ENCODE results near the gene TSPAN15. TPM values are rescaled to one million over a fixed set of nuclear protein-coding genes. Genes with fewer than 3 reads are reported as not detected.

Gene TSPAN15
- total and polyA plus RNA-seq, 3 donors from 2014 or later: 29.7 to 37.5 (median 35.3) TPM

DNA sequence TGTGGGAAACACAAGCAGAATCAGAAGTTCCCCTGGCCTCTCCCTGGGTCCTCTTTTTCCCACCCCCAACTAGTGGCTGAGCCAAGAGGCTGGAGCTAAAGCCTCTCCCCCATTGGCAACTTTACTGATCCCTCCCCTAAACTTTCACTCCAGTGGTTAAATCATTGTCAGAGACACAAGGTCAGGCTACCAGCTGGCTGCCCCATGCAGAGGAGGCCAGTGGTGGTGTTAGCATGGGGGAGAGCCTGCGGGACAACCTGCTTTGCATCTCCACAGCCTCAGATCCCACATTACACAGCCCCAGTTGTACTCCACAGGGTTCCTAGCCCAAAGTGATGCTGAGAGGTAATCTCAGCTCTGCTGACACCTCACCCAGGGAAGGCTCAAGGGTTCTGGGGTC lies 101.0 kb downstream of the TSPAN15 start:
- DNase-seq: no peak
- 13 to 38% methylated on average over 1 of the region's 1 CpG for WGBS, 2 donors
- Histone ChIP-seq H3K4me1 (no peaks in the 10 kb centered on the region), H3K36me3 (ENCODE audit: low read depth, missing control alignments) (no peaks in the 10 kb centered on the region), H3K27me3 (no peaks in the 10 kb centered on the region), H3K9me3 (no peaks in the 10 kb centered on the region), H3K27ac (no peak overlapping the region), H3K4me3 (no peak overlapping the region)
- TF ChIP-seq POLR2A (IDR thresholded peaks at IDR 0.05): no peak
- TF ChIP-seq, protein P1, sequence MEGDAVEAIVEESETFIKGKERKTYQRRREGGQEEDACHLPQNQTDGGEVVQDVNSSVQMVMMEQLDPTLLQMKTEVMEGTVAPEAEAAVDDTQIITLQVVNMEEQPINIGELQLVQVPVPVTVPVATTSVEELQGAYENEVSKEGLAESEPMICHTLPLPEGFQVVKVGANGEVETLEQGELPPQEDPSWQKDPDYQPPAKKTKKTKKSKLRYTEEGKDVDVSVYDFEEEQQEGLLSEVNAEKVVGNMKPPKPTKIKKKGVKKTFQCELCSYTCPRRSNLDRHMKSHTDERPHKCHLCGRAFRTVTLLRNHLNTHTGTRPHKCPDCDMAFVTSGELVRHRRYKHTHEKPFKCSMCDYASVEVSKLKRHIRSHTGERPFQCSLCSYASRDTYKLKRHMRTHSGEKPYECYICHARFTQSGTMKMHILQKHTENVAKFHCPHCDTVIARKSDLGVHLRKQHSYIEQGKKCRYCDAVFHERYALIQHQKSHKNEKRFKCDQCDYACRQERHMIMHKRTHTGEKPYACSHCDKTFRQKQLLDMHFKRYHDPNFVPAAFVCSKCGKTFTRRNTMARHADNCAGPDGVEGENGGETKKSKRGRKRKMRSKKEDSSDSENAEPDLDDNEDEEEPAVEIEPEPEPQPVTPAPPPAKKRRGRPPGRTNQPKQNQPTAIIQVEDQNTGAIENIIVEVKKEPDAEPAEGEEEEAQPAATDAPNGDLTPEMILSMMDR (IDR thresholded peaks at IDR 0.05): no peak
- intact Hi-C loops (cut with DNase I; ENCODE audit: low total_unique reads): no loop called here

DNA sequence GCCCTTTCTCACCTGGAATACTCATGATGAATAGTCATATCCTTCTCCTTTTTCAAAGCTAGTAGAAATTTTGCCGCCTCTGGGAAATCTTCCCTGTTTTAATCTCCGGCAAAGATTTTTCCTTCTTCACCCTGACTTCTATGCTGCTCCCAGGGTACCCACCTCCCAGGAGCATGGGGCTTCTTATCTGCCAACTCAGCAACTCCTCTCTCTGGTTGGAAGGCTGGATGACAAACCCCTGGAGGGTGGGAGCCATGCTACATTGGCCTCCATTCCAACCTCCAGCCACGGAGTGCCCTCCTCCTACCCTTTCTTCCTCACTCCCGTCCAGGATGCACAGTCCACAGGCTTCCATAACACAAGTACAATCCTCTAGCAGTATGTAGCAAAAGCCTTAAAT lies 102.1 kb downstream of the TSPAN15 start:
- Histone ChIP-seq H3K4me1 (no peaks in the 10 kb centered on the region), H3K36me3 (ENCODE audit: low read depth, missing control alignments) (no peaks in the 10 kb centered on the region), H3K9me3 (no peaks in the 10 kb centered on the region), H3K4me3 (no peak overlapping the region), H3K27ac (no peak overlapping the region), H3K27me3 (no peaks in the 10 kb centered on the region)
- TF ChIP-seq, protein P1 (IDR thresholded peaks at IDR 0.05): no peak
- no peak for TF ChIP-seq POLR2A (IDR thresholded peaks at IDR 0.05)
- DNase-seq: no peak
- WGBS, 2 donors: 85 to 86% methylated on average over 4 of the region's 4 CpGs
- intact Hi-C loops (cut with DNase I; ENCODE audit: low total_unique reads): no loop called here

DNA sequence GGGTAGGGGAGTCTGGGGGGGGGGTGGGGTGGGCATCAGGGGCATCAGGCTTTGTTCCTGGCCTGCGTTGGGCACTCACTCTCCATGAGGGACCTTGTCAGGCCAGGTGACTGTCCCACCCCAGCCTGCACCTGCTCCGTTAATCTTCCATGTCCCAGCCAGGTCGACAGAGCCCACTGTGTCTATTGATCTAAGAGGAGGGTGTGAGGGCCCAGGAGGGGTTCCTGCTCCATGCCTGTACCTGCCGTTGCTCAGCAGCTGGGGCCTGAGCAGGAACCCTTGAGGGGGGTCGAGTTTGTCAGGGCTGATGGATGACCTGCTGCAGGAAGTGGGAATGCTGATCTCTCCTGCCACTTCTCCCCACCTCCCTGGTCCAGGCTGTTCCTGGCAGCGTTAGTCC lies 103.3 kb downstream of the TSPAN15 start:
- H3K27me3 ChIP-seq: no peaks in the 10 kb centered on the region
- WGBS, 2 donors: 41 to 74% methylated on average over 3 to 6 of the region's 6 CpGs
- intact Hi-C loops (cut with DNase I; ENCODE audit: low total_unique reads): no loop called here
- H3K9me3 ChIP-seq: no peaks in the 10 kb centered on the region
- H3K4me3 ChIP-seq: no peak overlapping the region
- H3K27ac ChIP-seq: no peak overlapping the region
- no peaks in the 10 kb centered on the region for H3K36me3 ChIP-seq (ENCODE audit: low read depth, missing control alignments)
- no peaks in the 10 kb centered on the region for H3K4me1 ChIP-seq
- no peak for DNase-seq
- TF ChIP-seq, protein P1 (IDR thresholded peaks at IDR 0.05): no peak
- no peak for TF ChIP-seq POLR2A (IDR thresholded peaks at IDR 0.05)

Other genes with a start within 250 kb of the TSPAN15 start
- 1 to 10 TPM; 1.9 to 5.4 TPM for gene HKDC1, start 231.1 kb upstream of the TSPAN15 start, total RNA-seq
- 4.4 TPM for gene HKDC1, start 231.1 kb upstream of the TSPAN15 start, polyA plus RNA-seq (ENCODE audit: insufficient read depth, low read depth, low replicate concordance)
- gene HK1, start 173.0 kb upstream of the TSPAN15 start, total RNA-seq: 100 to 1,000 TPM in 1 of 2 donors, 10 to 100 TPM in 1; 62.3 to 143 TPM
- 179 TPM for gene HK1, start 173.0 kb upstream of the TSPAN15 start, polyA plus RNA-seq (ENCODE audit: insufficient read depth, low read depth, low replicate concordance)
- gene TACR2, start 34.5 kb upstream of the TSPAN15 start, total RNA-seq: under 1 TPM; 0.74 to 0.87 TPM
- gene TACR2, start 34.5 kb upstream of the TSPAN15 start, polyA plus RNA-seq (ENCODE audit: insufficient read depth, low read depth, low replicate concordance): 0.91 TPM
- gene NEUROG3, start 122.0 kb downstream of the TSPAN15 start, total RNA-seq: not detected
- not detected for gene NEUROG3, start 122.0 kb downstream of the TSPAN15 start, polyA plus RNA-seq (ENCODE audit: insufficient read depth, low read depth, low replicate concordance)
- gene FAM241B, start 178.8 kb downstream of the TSPAN15 start, total RNA-seq: 10 to 100 TPM; 11.6 to 17.6 TPM
- gene FAM241B, start 178.8 kb downstream of the TSPAN15 start, polyA plus RNA-seq (ENCODE audit: insufficient read depth, low read depth, low replicate concordance): 22.8 TPM

All from testis (tissue), 3 donors.